ENCODE measurements around the gene LAD1. TPM values are rescaled to one million over a fixed set of nuclear protein-coding genes. Genes with fewer than 3 reads are reported as not detected.

The LAD1 gene
- total and polyA plus RNA-seq, 8 donors: 28.7 to 62.5 (median 44.3) TPM

DNA sequence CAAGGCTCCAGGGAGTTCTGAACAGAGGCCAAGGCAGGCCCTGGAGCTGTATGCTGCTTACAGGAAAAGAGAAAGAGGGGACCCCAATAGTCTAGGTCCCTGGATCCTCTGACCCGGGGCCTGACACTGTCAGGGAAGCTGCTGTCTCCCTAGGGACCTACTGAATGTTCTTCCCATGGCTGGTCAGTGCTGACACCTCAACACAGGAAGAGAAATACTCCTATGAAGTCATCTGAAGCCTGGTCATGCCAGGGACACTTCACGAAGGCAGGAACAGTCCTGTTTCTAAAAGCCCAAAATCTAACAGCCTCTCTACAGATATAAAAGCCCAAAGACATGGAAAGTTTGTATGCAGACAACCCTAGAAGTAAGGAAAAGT is 1.7 kb upstream of the LAD1 start:
- ATAC-seq (no peak), FAIRE-seq (no peak), DNase-seq (no peak)
- 77 to 78% methylated on average over 2 of the region's 2 CpGs for WGBS, 2 donors
- Histone ChIP-seq H3K4me1 (peaks cover 10 to 25% (median 10%) of the 10 kb centered on the region in 3 donors), H3K4me3 (no peak overlapping the region), H3K27me3 (no peaks in the 10 kb centered on the region), H3K9me3 (no peaks in the 10 kb centered on the region), H3K36me3 (no peaks in the 10 kb centered on the region), H3K27ac (peak overlapping the region in 3 of 4 donors; percentile 87 to 95 (median 90))
- intact Hi-C loops (cut with DNase I): no loop called here
- TF ChIP-seq, protein P1, sequence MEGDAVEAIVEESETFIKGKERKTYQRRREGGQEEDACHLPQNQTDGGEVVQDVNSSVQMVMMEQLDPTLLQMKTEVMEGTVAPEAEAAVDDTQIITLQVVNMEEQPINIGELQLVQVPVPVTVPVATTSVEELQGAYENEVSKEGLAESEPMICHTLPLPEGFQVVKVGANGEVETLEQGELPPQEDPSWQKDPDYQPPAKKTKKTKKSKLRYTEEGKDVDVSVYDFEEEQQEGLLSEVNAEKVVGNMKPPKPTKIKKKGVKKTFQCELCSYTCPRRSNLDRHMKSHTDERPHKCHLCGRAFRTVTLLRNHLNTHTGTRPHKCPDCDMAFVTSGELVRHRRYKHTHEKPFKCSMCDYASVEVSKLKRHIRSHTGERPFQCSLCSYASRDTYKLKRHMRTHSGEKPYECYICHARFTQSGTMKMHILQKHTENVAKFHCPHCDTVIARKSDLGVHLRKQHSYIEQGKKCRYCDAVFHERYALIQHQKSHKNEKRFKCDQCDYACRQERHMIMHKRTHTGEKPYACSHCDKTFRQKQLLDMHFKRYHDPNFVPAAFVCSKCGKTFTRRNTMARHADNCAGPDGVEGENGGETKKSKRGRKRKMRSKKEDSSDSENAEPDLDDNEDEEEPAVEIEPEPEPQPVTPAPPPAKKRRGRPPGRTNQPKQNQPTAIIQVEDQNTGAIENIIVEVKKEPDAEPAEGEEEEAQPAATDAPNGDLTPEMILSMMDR (IDR thresholded peaks at IDR 0.05): no peak

DNA sequence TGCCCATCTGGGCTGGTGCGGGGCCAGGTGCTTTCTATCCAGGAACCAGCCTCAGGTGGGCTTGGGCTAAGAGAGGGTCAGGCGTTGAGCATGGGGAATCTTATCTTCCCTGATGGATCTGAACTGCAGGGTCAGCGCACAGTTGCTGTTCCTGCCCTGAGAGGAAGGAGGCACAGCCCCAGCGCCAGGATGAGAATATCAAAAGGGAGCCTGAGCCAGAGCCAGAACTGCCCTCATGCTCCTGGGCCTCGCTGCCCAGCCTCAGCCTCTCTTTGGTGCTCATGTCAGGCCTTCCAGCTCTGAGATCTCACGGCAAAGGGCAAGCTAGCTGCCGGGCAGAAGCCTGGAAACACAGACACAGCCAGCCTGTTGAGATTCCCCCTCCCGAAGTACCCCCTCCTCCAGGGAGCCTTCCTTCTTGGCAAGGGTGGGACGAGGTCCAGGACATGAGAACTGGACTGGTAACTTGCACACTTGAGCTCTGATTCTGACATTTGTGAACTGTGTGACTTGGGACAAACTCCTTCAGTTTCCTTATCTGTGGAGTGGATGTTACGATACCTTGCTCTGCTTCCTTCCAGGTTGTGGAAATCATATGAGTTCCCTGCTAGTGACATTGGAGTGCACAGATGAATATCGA is 1.2 kb upstream of the LAD1 start:
- H3K4me1 ChIP-seq: peaks cover 15 to 26% (median 16%) of the 10 kb centered on the region in 3 donors
- H3K27me3 ChIP-seq: no peaks in the 10 kb centered on the region
- intact Hi-C loops (cut with DNase I): no loop called here
- H3K9me3 ChIP-seq: no peaks in the 10 kb centered on the region
- WGBS, 2 donors: 45 to 59% methylated on average over 11 of the region's 11 CpGs
- H3K4me3 ChIP-seq: peak overlapping the region in 3 of 4 donors; percentile 57 to 86 (median 64)
- ATAC-seq (no peak), FAIRE-seq (no peak), DNase-seq (no peak)
- H3K27ac ChIP-seq: peak overlapping the region; percentile 74 to 95 (median 88)
- H3K36me3 ChIP-seq: no peaks in the 10 kb centered on the region
- TF ChIP-seq, protein P1 (IDR thresholded peaks at IDR 0.05): no peak

DNA sequence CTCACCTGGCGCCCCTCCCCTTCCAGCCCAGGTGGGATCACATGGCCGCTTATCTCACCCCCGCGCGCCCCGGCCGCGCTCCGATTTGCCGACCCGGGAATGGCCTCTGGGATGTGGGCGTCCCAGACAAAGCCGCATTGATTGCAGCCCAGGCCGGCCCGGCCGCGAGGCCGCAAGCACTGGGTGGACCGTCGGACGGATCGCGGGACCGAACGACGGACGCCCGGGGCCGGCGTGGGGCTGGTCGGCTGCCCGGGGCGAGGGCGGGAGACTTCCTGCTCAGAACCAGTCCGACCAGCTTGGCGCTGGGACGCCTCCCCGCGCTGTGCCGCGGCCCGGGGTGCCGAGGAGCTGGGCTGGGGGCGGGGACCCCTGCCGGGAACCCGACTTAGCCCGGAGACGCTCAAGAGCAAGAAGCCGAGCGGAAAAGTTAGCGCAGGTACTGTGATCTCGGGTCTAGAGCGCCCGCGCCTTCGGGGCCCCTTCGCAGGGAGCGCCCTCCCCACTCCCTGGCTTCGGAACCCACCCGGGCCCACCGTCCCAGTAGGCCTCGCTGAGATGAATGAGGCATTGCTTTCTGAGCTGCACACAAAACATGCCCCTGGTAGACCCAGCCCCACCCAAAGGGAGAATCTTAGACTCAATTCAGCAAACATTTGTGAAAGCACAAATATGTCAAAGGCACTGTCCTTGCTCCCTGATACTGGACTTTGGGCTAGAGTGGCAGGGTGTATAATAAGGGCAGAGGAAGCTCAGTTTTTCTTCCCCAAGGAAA is 415 bp upstream of the LAD1 start:
- TF ChIP-seq, protein P1 (IDR thresholded peaks at IDR 0.05): no peak
- Histone ChIP-seq H3K4me1 (peaks cover 16 to 23% (median 23%) of the 10 kb centered on the region in 3 donors), H3K27me3 (no peaks in the 10 kb centered on the region), H3K9me3 (no peaks in the 10 kb centered on the region), H3K27ac (peak overlapping the region; percentile 74 to 95 (median 88)), H3K36me3 (no peaks in the 10 kb centered on the region), H3K4me3 (peak overlapping the region; percentile 47 to 86 (median 60))
- WGBS, 2 donors: 1 to 2% methylated on average over 60 to 62 of the region's 62 CpGs
- FAIRE-seq (no peak), ATAC-seq (peak; percentile 65 to 76 (median 72)), DNase-seq (peak; percentile 86 to 93 (median 88))
- intact Hi-C loops (cut with DNase I): no loop called here

DNA sequence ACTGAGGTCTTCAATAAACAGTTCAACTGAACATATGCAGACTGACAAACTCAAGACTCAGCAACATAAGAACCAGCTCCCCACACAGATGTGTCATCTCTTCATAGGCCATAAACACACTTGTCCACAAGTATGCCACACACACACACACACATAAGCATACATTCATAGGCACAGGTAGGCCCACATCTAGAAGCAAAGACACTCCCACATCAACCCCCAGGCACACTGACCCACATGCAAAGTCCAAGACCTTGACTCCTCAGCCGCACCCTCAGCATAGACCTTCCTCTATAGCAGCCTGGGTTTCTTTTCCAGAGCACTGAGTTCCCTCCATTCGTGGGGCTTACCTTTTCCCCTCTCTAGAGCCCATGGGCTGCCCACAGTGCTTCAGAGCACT is 1.4 kb downstream of the LAD1 start:
- 17 to 18% methylated on average over 2 of the region's 2 CpGs for WGBS, 2 donors
- Histone ChIP-seq H3K27me3 (no peaks in the 10 kb centered on the region), H3K4me3 (peak overlapping the region in 2 of 4 donors; percentile 57 to 86), H3K4me1 (peaks cover 16 to 29% (median 28%) of the 10 kb centered on the region in 3 donors), H3K9me3 (no peaks in the 10 kb centered on the region), H3K36me3 (no peaks in the 10 kb centered on the region), H3K27ac (peak overlapping the region; percentile 74 to 95 (median 88))
- DNase-seq (no peak), FAIRE-seq (no peak), ATAC-seq (peak in 2 of 4 donors; percentile 12 to 19)
- TF ChIP-seq, protein P1 (IDR thresholded peaks at IDR 0.05): no peak
- intact Hi-C loops (cut with DNase I): no loop called here

Measured in pancreas (tissue), 10 donors.